HepG2 (cell line): ENCODE measurements around the gene PTPRCAP. TPM values are rescaled to one million over a fixed set of nuclear protein-coding genes. Genes with fewer than 3 reads are reported as not detected.

Experiments
- ATAC-seq: fragments of 200-7000 bp; cut with Tn5 transposase; 3 replicates; pipeline ENCODE4 v1.9.1; 2020; ENCODE audit warnings: mild to moderate bottlenecking, moderate library complexity
- BruUV-seq: library from RNA; stranded (reverse); fragments of 400-500 nt; replicated peaks from 2 replicates; lab custom pipeline; 2021; lab: Mats Ljungman, UMichigan
- CTCF ChIA-PET: fragments of 300-600 bp; formaldehyde crosslinking; extraction: SDS; loops from one replicate; lab custom pipeline; 2021; ENCODE audit warnings: low total read pairs, inconsistent platforms, low intra/inter-chr PET ratio; lab: Yijun Ruan, JAX
- POLR2A ChIA-PET: fragments of 350-600 bp; sonication (Branson Sonifier 250); formaldehyde crosslinking; loops from one replicate; lab custom pipeline; 2020; ENCODE audit warnings: antibody characterized with exemption, inconsistent platforms; lab: Yijun Ruan, JAX
- DNase-seq: peaks from one replicate; pipeline ENCODE4 v3.0.0-alpha.2; 2015; ENCODE audit warnings: low spot score
- FAIRE-seq: peaks from 3 replicates; lab custom pipeline; 2011; peaks lifted over from hg19 to GRCh38; lab: Jason Lieb, UNC
- H2AFZ ChIP-seq: one replicate; pipeline ENCODE4 v1.6.1; 2011; ENCODE audit warnings: low read length, inconsistent platforms
- H3K27ac ChIP-seq: fragments of 300-600 bp; 3 replicates; pipeline ENCODE4 v1.8.0; 2011; ENCODE audit warnings: mixed run types, mild to moderate bottlenecking, mixed read lengths, low read length, inconsistent platforms; ENCODE audit not compliant: insufficient read depth; ENCODE audit errors: extremely low read length
- H3K27me3 ChIP-seq, 2 experiments: fragments of 200-600 bp in 1 of 2; 2 replicates in 1 of 2; 3 replicates in 1 of 2; pipeline versions ENCODE4 v1.6.0 to v1.8.0; 2011; ENCODE audit warnings: low read length in 2 of 2, mild to moderate bottlenecking in 2 of 2, moderate library complexity in 2 of 2, inconsistent platforms in 1 of 2; ENCODE audit not compliant: insufficient read depth in 2 of 2, control insufficient read depth in 1 of 2
- H3K36me3 ChIP-seq, 2 experiments: fragments of 200-600 bp in 1 of 2; replicated peaks in 1 of 2; 2 replicates in 1 of 2; 3 replicates in 1 of 2; pipeline versions ENCODE4 v1.5.1 to v1.8.0; 2011; ENCODE audit warnings: low read length in 2 of 2, inconsistent platforms in 1 of 2; ENCODE audit not compliant: insufficient read depth in 2 of 2, control insufficient read depth in 1 of 2
- H3K4me1 ChIP-seq: 2 replicates; pipeline ENCODE4 v1.5.1; 2012; ENCODE audit warnings: low read length, inconsistent platforms; ENCODE audit not compliant: insufficient read depth
- H3K4me2 ChIP-seq: 2 replicates; pipeline ENCODE4 v1.6.0; 2011; ENCODE audit warnings: low read depth, low read length, inconsistent platforms
- H3K4me3 ChIP-seq, 3 experiments: fragments of 200-600 bp in 1 of 3; sonication (generic), shearing (Covaris generic) in 1 of 3; replicated peaks in 1 of 3; 2 replicates each; pipeline ENCODE4 v1.5.1; 2011 to 2016; ENCODE audit warnings: low read length in 3 of 3, inconsistent platforms in 2 of 3, low read depth in 2 of 3, mild to moderate bottlenecking in 2 of 3, control low read depth in 1 of 3, mixed read lengths in 1 of 3; ENCODE audit not compliant: insufficient read depth in 1 of 3
- H3K79me2 ChIP-seq: one replicate; pipeline ENCODE4 v1.6.1; 2011; ENCODE audit warnings: low read length, inconsistent platforms; ENCODE audit not compliant: insufficient read depth
- H3K9ac ChIP-seq: 2 replicates; pipeline ENCODE4 v1.6.0; 2011; ENCODE audit warnings: mild to moderate bottlenecking, low read depth, low read length, inconsistent platforms; ENCODE audit not compliant: insufficient read depth
- H3K9me3 ChIP-seq: 2 replicates; pipeline ENCODE4 v1.5.1; 2012; ENCODE audit warnings: mild to moderate bottlenecking, low read length
- H4K20me1 ChIP-seq: 2 replicates; pipeline ENCODE4 v1.6.0; 2011; ENCODE audit warnings: inconsistent platforms, mild to moderate bottlenecking, low read length, moderate library complexity; ENCODE audit not compliant: insufficient read depth
- HNRNPK ChIP-seq: fragments of 200-400 bp; formaldehyde crosslinking; IDR thresholded peaks from 2 replicates; pipeline ENCODE4 v1.6.1; 2018; ENCODE audit warnings: low read length, low read depth, moderate library complexity, mild to moderate bottlenecking; ENCODE audit not compliant: poor library complexity, severe bottlenecking
- MAFF ChIP-seq: IDR thresholded peaks from 2 replicates; pipeline ENCODE4 v1.6.1; 2011; ENCODE audit warnings: low read depth, low read length, improper control_type of control experiment
- MBD4 ChIP-seq: IDR thresholded peaks from 2 replicates; pipeline ENCODE4 v1.6.1; 2012; ENCODE audit warnings: low read length, inconsistent platforms, borderline replicate concordance
- PCBP1 ChIP-seq: fragments of 200-400 bp; formaldehyde crosslinking; IDR thresholded peaks from 2 replicates; pipeline ENCODE4 v1.6.1; 2017; ENCODE audit warnings: mild to moderate bottlenecking, low read depth, low read length, borderline replicate concordance
- SALL1 ChIP-seq: sonication (generic); formaldehyde crosslinking; IDR thresholded peaks from 2 replicates; pipeline ENCODE4 v1.8.0; 2022; ENCODE audit warnings: mild to moderate bottlenecking, missing genetic modification reagents
- SALL2 ChIP-seq: sonication (generic); formaldehyde crosslinking; IDR thresholded peaks from 2 replicates; pipeline ENCODE4 v1.8.1; 2023; ENCODE audit warnings: mild to moderate bottlenecking, missing genetic modification reagents, inconsistent platforms
- SCMH1 ChIP-seq: sonication (generic); formaldehyde crosslinking; IDR thresholded peaks from 2 replicates; pipeline ENCODE4 v1.9.0; 2021; ENCODE audit warnings: missing genetic modification reagents, mild to moderate bottlenecking, borderline replicate concordance
- SKI ChIP-seq: fragments of 450-650 bp; IDR thresholded peaks from one replicate; pipeline ENCODE4 v1.6.1; 2018; ENCODE audit warnings: mild to moderate bottlenecking; ENCODE audit not compliant: partially characterized antibody
- SP4 ChIP-seq: sonication (generic); formaldehyde crosslinking; IDR thresholded peaks from 2 replicates; pipeline ENCODE4 v1.8.1; 2023; ENCODE audit warnings: mild to moderate bottlenecking, missing genetic modification reagents
- TBX2 ChIP-seq: sonication (generic); formaldehyde crosslinking; IDR thresholded peaks from 2 replicates; pipeline ENCODE4 v1.5.0; 2020; ENCODE audit warnings: missing genetic modification reagents, mild to moderate bottlenecking, borderline replicate concordance
- ZEB1 ChIP-seq: IDR thresholded peaks from 2 replicates; pipeline ENCODE4 v1.6.1; 2012; ENCODE audit warnings: mild to moderate bottlenecking, low read depth, inconsistent platforms; ENCODE audit not compliant: insufficient replicate concordance
- WGBS: methylation state at CpG from one replicate; pipeline ENCODE4 v1.1.6; 2017; ENCODE audit warnings: low lambda C conversion rate; 5-methylcytosine and 5-hydroxymethylcytosine counted together
- in situ Hi-C: cut with HindIII; loops from 2 replicates; pipeline ENCODE4 v1.10.0; 2017; ENCODE audit warnings: low pct_unique_long_range_greater_than_20kb; ENCODE audit not compliant: extremely low pct_ligation_motif_present
- intact Hi-C: fragments of 100-400 bp; cut with micrococcal nuclease; formaldehyde crosslinking; loops from one replicate; pipeline ENCODE4 v1.10.0; 2022; ENCODE audit not compliant: unreplicated experiment
- polyA plus RNA-seq, 8 experiments: library from polyadenylated mRNA; depleted of rRNA in 3 of 8; stranded (reverse) in 7 of 8; unstranded in 1 of 8; fragments of >200 nt; fragmentation: Illumina TruSeq in 4 of 8; extraction: Trizol in 4 of 8; gene quantifications; 2 replicates each; pipeline versions ENCODE4 v1.2.1 to v1.2.3, GENCODE V29; 2011 to 2016; ENCODE audit warnings: low read depth in 4 of 8, missing spikeins in 1 of 8, mixed read lengths in 1 of 8; ENCODE audit not compliant: insufficient read depth in 1 of 8
- total RNA-seq, 5 experiments: library from RNA; depleted of rRNA; stranded (reverse); fragments of >200 nt; fragmentation: Illumina TruSeq; extraction: Trizol; gene quantifications; 2 replicates each; pipeline ENCODE4 v1.2.3, GENCODE V29; 2016; ENCODE audit warnings: low read depth in 1 of 5
- TF ChIP-seq, protein P1 (sequence below): sonication (generic); formaldehyde crosslinking; IDR thresholded peaks from 2 replicates; pipeline ENCODE4 v1.4.0; 2020; ENCODE audit warnings: missing genetic modification reagents
- TF ChIP-seq, protein P2 (sequence below), 2 experiments: fragments of 450-650 bp in 1 of 2; sonication (generic) in 1 of 2; formaldehyde crosslinking; IDR thresholded peaks; 2 replicates each; pipeline versions ENCODE4 v1.5.0 to v1.8.0; 2020 to 2022; ENCODE audit warnings: mild to moderate bottlenecking in 1 of 2, missing genetic modification reagents in 1 of 2
- TF ChIP-seq, protein P3 (sequence below): sonication (generic); formaldehyde crosslinking; IDR thresholded peaks from 2 replicates; pipeline ENCODE4 v1.5.1; 2020; ENCODE audit warnings: mild to moderate bottlenecking, missing genetic modification reagents, moderate library complexity
- TF ChIP-seq, protein P4 (sequence below): sonication (generic); formaldehyde crosslinking; IDR thresholded peaks from 2 replicates; pipeline ENCODE4 v1.5.1; 2020; ENCODE audit warnings: mild to moderate bottlenecking, missing genetic modification reagents, borderline replicate concordance

PTPRCAP gene
- total and polyA plus RNA-seq, 2 of the 13 experiments (the other 11 are each of a cell fraction or from before 2014, with no cell fraction given), result 0.60 to 0.70 TPM

DNA sequence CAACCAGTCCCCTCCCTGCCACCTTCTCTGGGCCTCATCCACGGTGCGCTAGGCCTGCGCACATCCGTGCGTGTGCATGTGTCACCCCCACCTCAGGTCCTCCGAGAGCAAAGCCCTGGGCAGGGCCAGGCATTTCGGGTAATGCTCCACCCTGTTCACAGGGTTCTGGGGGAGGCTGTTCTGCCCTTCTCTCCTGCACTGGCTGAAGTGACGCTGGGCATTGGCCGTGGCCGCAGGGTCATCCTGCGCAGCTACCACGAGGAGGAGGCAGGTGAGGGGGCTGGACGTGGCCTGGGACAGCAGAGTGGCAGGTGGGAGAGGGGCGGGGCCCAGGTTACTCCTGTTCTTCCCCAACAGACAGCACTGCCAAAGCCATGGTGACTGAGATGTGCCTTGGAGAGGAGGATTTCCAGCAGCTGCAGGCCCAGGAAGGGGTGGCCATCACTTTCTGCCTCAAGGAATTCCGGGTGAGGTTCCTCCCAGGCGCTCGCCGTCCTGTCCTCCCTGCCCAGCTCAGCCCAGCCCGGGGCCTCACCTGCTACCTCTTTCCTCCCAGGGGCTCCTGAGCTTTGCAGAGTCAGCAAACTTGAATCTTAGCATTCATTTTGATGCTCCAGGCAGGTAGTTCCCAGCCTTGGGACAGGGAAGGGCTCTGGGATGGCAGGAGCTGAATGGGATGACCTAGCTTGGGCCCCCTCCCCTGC, 41.8 kb downstream of the PTPRCAP start:
- Histone ChIP-seq H3K79me2 (peaks cover 18% of the 10 kb centered on the region), H4K20me1 (peaks cover 3% of the 10 kb centered on the region; the same call in 1 of the 2 replicates), H3K4me1 (peaks cover 30% of the 10 kb centered on the region), H3K9ac (no peak overlapping the region), H3K4me3 (no peak overlapping the region), H3K27me3 (no peaks in the 10 kb centered on the region), H2AFZ (no peak overlapping the region), H3K27ac (no peak overlapping the region), H3K4me2 (no peak overlapping the region), H3K36me3 (peaks cover 19 to 27% of the 10 kb centered on the region in 2 experiments; a peak in 4 of 5 replicates), H3K9me3 (no peaks in the 10 kb centered on the region)
- no TSS peak for BruUV-seq
- WGBS, result 96% methylated on average over 8 of the region's 19 CpGs
- in situ Hi-C loops, result no loop called here
- CTCF ChIA-PET, result no interaction called here
- ATAC-seq (no peak), FAIRE-seq (no peak), DNase-seq (no peak)
- POLR2A ChIA-PET, result no interaction called here
- intact Hi-C loops, result no loop called here
- no peak for TF ChIP-seq SALL2 (CRISPR knock-in tag)
- TF ChIP-seq MBD4, result no peak
- TF ChIP-seq SP4 (CRISPR knock-in tag), result no peak
- TF ChIP-seq, protein P1, sequence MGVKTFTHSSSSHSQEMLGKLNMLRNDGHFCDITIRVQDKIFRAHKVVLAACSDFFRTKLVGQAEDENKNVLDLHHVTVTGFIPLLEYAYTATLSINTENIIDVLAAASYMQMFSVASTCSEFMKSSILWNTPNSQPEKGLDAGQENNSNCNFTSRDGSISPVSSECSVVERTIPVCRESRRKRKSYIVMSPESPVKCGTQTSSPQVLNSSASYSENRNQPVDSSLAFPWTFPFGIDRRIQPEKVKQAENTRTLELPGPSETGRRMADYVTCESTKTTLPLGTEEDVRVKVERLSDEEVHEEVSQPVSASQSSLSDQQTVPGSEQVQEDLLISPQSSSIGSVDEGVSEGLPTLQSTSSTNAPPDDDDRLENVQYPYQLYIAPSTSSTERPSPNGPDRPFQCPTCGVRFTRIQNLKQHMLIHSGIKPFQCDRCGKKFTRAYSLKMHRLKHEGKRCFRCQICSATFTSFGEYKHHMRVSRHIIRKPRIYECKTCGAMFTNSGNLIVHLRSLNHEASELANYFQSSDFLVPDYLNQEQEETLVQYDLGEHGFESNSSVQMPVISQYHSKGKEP, result no peak
- no peak for TF ChIP-seq ZEB1
- TF ChIP-seq, protein P2, sequence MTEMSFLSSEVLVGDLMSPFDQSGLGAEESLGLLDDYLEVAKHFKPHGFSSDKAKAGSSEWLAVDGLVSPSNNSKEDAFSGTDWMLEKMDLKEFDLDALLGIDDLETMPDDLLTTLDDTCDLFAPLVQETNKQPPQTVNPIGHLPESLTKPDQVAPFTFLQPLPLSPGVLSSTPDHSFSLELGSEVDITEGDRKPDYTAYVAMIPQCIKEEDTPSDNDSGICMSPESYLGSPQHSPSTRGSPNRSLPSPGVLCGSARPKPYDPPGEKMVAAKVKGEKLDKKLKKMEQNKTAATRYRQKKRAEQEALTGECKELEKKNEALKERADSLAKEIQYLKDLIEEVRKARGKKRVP (CRISPR knock-in tag; IDR thresholded peaks at IDR 0.05), result no peak
- no peak for TF ChIP-seq PCBP1
- no peak for TF ChIP-seq SALL1
- no peak for TF ChIP-seq SCMH1 (CRISPR knock-in tag)
- TF ChIP-seq SKI, result no peak
- no peak for TF ChIP-seq HNRNPK
- TF ChIP-seq TBX2 (CRISPR knock-in tag), result no peak
- peak; percentile 62; the same call in 1 of the 2 replicates for TF ChIP-seq MAFF
- TF ChIP-seq, protein P3, sequence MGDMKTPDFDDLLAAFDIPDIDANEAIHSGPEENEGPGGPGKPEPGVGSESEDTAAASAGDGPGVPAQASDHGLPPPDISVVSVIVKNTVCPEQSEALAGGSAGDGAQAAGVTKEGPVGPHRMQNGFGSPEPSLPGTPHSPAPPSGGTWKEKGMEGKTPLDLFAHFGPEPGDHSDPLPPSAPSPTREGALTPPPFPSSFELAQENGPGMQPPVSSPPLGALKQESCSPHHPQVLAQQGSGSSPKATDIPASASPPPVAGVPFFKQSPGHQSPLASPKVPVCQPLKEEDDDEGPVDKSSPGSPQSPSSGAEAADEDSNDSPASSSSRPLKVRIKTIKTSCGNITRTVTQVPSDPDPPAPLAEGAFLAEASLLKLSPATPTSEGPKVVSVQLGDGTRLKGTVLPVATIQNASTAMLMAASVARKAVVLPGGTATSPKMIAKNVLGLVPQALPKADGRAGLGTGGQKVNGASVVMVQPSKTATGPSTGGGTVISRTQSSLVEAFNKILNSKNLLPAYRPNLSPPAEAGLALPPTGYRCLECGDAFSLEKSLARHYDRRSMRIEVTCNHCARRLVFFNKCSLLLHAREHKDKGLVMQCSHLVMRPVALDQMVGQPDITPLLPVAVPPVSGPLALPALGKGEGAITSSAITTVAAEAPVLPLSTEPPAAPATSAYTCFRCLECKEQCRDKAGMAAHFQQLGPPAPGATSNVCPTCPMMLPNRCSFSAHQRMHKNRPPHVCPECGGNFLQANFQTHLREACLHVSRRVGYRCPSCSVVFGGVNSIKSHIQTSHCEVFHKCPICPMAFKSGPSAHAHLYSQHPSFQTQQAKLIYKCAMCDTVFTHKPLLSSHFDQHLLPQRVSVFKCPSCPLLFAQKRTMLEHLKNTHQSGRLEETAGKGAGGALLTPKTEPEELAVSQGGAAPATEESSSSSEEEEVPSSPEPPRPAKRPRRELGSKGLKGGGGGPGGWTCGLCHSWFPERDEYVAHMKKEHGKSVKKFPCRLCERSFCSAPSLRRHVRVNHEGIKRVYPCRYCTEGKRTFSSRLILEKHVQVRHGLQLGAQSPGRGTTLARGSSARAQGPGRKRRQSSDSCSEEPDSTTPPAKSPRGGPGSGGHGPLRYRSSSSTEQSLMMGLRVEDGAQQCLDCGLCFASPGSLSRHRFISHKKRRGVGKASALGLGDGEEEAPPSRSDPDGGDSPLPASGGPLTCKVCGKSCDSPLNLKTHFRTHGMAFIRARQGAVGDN, result no peak; the same call in 1 of the 2 replicates
- TF ChIP-seq, protein P4, sequence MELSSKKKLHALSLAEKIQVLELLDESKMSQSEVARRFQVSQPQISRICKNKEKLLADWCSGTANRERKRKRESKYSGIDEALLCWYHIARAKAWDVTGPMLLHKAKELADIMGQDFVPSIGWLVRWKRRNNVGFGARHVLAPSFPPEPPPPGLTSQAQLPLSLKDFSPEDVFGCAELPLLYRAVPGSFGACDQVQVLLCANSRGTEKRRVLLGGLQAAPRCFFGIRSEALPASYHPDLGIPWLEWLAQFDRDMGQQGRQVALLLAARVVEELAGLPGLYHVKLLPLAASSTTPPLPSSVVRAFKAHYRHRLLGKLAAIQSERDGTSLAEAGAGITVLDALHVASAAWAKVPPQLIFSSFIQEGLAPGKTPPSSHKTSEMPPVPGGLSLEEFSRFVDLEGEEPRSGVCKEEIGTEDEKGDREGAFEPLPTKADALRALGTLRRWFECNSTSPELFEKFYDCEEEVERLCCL (CRISPR knock-in tag), result no peak
